ENCODE results near the gene CAMK2N2. TPM values are rescaled to one million over a fixed set of nuclear protein-coding genes. Genes with fewer than 3 reads are reported as not detected.
A peak's percentile ranks its signal among the peaks of the same experiment; 100 is the strongest.

CAMK2N2 gene
- total RNA-seq, 2 donors from 2014 or later: 0.19 TPM; not detected in 1

DNA sequence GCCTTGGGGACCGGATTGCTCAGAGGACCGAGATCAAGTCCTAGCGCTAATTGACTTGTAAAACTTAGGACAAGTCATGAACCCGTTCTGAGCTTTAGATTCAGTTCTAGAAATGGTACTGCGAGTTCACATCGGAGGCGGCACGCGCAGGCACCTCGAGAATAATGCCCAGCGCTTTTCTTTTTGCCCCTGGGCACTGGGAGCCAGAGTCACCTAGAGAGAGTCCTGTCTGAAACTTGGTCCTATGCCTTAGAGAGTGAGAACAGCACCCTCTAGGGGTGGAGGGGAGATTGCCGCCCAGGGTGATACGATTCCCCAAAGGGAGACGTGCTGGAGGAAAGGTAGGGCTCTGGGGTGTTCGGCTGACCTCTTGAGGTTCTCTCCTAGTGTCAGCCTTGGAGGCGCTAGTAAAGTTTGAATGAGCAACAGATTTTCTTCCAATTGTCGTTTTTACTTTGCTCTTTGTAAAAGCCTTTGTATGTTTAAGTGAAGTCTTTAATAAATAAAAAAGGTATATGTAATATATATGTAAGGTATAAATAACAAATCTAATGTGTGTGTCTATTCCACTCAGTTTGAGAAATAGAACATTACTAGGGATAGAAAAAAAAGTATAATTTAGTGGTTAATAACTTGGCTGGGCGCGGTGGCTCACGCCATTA, 11.1 kb downstream of the CAMK2N2 start:
- H3K27ac ChIP-seq: peak overlapping the region; percentile 85
- H3K27me3 ChIP-seq: no peaks in the 10 kb centered on the region
- H3K9ac ChIP-seq (ENCODE audit: low read depth in 2 of 2, low read length in 2 of 2): peak overlapping the region; percentile 44 to 100
- peak overlapping the region; percentile 96 for H3K4me3 ChIP-seq
- peaks cover 5% of the 10 kb centered on the region for H3K4me1 ChIP-seq
- DNase-seq: peak; percentile 97
- no peaks in the 10 kb centered on the region for H3K9me3 ChIP-seq
- TF ChIP-seq, protein P1, sequence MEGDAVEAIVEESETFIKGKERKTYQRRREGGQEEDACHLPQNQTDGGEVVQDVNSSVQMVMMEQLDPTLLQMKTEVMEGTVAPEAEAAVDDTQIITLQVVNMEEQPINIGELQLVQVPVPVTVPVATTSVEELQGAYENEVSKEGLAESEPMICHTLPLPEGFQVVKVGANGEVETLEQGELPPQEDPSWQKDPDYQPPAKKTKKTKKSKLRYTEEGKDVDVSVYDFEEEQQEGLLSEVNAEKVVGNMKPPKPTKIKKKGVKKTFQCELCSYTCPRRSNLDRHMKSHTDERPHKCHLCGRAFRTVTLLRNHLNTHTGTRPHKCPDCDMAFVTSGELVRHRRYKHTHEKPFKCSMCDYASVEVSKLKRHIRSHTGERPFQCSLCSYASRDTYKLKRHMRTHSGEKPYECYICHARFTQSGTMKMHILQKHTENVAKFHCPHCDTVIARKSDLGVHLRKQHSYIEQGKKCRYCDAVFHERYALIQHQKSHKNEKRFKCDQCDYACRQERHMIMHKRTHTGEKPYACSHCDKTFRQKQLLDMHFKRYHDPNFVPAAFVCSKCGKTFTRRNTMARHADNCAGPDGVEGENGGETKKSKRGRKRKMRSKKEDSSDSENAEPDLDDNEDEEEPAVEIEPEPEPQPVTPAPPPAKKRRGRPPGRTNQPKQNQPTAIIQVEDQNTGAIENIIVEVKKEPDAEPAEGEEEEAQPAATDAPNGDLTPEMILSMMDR (IDR thresholded peaks at IDR 0.05): peak; percentile 93
- H3K36me3 ChIP-seq: no peaks in the 10 kb centered on the region
- intact Hi-C loops (cut with DNase I): no loop called here

DNA sequence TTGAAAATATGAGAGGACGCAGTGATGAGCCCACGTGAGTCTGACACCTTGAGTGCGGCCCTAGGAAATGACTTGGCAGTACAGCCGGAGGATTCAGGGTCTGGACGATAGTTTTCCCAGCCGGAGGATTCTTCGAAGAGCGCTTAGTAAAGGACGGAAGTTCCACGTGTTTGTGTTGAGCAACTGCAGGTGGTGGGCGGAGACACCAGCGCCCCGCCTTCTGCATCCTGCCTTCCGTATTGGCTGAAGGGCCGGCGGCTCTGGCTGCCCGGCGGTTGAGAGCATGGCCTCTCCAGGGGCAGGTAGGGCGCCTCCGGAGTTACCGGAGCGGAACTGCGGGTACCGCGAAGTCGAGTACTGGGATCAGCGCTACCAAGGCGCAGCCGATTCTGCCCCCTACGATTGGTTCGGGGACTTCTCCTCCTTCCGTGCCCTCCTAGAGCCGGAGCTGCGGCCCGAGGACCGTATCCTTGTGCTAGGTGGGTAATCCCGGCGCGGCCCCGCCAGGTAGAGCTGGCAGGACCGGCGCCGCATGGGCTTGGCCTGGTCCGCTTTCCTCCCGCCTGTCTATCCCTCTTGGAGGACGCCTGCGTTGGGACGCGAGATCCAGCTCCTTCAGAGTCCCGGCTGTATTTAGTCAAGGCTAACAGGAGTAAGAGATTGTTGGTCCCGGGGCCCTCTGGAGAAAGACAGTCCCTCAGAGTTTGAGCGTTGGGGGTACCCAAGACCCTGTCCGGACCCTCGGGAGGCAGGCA, 11.8 kb downstream of the CAMK2N2 start, which contains the start of gene EEF1AKMT4:
EEF1AKMT4 (plus strand) TSS at position 261 of the 755 bp plus-strand sequence; CDS start at position 284, 23 bp downstream.
- TF ChIP-seq, protein P1 (IDR thresholded peaks at IDR 0.05): peak; percentile 49
- intact Hi-C loops (cut with DNase I): no loop called here

DNA sequence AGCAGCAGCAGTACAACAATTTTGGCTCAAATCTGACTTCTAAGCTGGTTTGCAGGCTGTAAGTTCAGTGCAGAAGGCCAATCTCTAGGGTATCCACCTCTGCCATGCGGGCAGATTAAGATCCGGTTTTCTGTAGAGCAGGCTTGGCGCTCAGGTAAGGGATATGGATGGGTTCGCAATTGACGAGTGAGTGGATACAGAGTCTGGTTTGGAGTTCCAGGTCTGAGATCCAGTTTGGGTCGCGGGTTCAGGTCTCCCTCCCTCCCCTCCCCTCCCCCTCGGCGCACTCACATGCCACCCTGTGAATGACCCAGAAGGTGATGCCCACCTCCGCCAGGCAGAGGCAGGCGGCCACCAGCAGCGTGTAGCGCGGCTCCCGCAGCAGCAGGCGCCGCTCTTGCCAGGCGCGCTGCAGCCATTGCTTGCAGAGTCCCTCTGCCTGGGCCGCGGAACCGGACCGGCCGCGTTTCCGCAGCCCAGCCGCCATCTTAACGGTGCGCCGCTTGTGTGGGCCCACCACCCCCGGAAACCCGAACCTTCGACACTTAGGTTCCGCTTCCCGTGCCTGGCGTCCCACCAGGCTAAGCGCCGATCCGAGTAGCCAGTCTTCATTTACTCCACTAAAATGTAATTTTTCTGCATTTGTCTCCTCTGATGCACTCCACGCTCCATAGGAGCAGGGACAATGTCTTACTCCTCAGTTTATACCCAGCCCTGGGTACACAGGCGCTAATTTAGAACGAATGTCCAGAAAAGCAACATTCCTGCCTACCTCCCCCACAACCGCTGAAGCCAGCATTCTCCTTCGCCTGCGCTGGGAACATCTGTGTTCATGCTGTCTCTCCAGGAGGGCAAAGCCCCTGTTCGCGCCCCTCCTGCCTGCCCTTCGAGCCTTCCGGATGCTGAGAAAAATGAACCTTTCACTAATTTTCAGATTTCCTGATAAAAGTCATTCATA, 12.6 kb downstream of the CAMK2N2 start, which contains the start of gene ALG3:
ALG3 (minus strand) TSS at position 509 of the 958 bp plus-strand sequence; CDS start at position 487, 22 bp downstream.
- Histone ChIP-seq H3K27ac (peak within 1 kb of the TSS; percentile 85), H3K36me3 (no peaks in the 10 kb centered on the region), H3K4me3 (peak within 1 kb of the TSS; percentile 96), H3K9me3 (no peaks in the 10 kb centered on the region), H3K9ac (ENCODE audit: low read depth in 2 of 2, low read length in 2 of 2) (peak within 1 kb of the TSS; percentile 75 to 100), H3K4me1 (peaks cover 5% of the 10 kb centered on the region), H3K27me3 (no peaks in the 10 kb centered on the region)
- intact Hi-C loops (cut with DNase I): no loop called here
- TF ChIP-seq, protein P1 (IDR thresholded peaks at IDR 0.05): no peak
- peak; percentile 89 for DNase-seq

More for the DNA sequence above, 11.8 kb downstream of the CAMK2N2 start, which contains the start of gene EEF1AKMT4:
- Histone ChIP-seq H3K4me1 (peaks cover 5% of the 10 kb centered on the region), H3K9me3 (no peaks in the 10 kb centered on the region), H3K36me3 (no peaks in the 10 kb centered on the region), H3K27me3 (no peaks in the 10 kb centered on the region), H3K4me3 (peak within 1 kb of the TSS; percentile 96), H3K9ac (ENCODE audit: low read depth in 2 of 2, low read length in 2 of 2) (peak within 1 kb of the TSS; percentile 75 to 100), H3K27ac (peak within 1 kb of the TSS; percentile 85)
- peak; percentile 97 for DNase-seq

DNA sequence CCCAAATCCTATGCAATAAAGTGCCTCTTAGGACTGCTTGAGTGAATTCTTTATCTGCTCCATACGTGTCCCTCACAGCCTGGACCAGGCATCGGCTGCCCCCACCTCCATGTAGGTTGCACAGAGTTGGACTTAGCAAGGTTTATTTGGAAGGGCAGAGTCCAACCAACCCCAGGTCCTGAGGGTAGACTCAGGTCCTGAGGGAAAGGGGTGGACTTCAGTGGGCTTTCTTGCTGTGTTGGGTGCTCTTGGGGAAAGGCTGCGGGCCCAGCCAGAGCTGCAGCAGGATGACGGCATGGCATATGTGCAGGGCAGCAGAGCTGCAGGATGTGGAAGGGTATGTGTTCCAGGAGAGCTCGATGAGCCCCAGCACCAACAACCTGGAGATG, 19.1 kb downstream of the CAMK2N2 start:
- intact Hi-C loops (cut with DNase I): loop anchor here (5.0 kb wide), 2 partner anchors 100 to 345 kb away; no protein-coding TSS in a partner anchor
- Histone ChIP-seq H3K4me1 (no peaks in the 10 kb centered on the region), H3K4me3 (no peak overlapping the region), H3K36me3 (no peaks in the 10 kb centered on the region), H3K9me3 (no peaks in the 10 kb centered on the region), H3K9ac (ENCODE audit: low read depth in 2 of 2, low read length in 2 of 2) (no peak overlapping the region), H3K27me3 (no peaks in the 10 kb centered on the region), H3K27ac (no peak overlapping the region)
- TF ChIP-seq, protein P1 (IDR thresholded peaks at IDR 0.05): no peak
- no peak for DNase-seq

Data from colonic mucosa (tissue), 4 donors.